ENCODE measurements around the gene STYX.

The STYX gene

DNA sequence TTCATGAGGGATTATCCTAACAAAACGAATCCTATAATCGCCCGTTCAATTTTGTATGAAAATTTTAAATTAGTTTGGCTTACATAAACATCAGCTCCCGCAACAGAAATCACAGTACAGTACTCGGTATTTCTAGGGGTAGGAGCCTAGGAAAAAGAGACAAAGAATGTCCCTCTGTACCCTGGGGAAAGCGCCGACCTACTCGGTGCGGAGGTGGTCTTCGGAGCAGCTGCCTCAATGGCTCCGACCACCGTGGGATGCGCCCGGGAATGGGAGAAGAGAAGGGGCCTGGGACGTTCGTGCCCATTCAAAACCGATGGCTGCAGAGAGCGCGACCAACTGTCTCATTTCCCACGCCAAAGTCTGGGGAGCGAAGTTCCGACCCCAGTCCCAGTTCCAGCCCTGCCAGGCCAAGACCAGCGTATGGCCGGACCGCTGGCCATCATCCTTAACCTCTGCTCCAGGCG is 60.8 kb downstream of the STYX start:
- DNase-seq, result no peak

DNA sequence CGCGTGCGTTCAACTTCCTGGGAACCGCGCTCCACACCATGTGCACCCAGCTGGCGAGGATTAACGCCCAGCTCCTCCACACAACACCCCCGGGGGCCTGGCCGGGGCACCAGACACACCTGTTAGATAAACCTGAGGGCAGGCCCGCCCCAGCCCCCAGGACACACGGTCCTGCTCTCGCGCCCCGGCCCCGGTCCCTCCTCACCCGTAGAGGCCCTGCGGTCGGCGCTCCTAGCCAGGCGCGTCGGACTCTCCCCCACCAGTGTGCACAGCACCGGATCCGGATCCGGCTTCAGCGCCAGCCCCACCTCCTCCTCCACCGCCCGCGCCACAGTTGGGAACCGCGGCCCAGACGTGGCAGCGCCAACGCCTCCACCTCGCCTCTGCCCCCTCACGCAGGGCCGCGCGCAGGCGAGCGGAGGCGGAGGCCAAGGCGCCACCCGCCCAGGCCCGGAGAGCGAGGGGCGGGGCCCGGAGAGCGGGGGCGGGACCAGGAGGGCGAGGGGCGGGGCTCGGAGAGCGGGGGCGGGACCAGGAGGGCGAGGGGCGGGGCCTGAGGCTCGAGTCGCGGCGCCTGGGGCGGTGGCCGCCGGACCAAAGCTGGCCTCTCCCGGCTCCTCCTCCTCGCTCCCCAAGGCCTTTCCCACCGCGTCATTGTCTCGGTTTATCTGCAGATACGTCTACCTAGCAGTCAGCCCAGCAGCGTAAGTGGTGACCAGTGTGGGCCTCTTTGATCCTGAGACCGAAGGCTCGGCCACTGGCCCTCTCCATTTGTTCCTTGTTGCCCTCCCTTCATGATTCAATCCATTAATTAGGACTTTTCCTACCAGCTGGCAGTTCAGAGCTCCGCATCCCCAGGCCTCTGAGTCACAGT is 61.5 kb downstream of the STYX start, which contains the start of gene GNPNAT1:
Gene GNPNAT1 (minus strand): TSS at position 385 of the 874 bp plus-strand sequence. CDS start 6,957 bp downstream, outside the sequence.
- peak; percentile 85 for DNase-seq

DNA sequence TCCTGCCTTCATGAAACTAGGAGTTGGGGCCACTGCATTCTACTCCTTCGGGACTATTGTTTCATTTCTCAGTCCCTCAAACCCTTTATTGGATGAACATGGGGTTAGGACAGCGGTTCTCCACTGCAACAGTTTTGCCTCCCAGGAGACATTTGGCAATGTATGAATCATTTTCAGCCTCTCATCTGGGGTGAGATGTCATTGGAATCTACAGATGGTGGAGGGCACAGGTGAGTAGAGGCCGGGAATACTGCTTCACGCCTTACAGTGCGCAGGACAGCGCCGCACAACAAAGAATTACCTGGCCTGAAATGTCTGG is 62.1 kb downstream of the STYX start:
- DNase-seq, result no peak

DNA sequence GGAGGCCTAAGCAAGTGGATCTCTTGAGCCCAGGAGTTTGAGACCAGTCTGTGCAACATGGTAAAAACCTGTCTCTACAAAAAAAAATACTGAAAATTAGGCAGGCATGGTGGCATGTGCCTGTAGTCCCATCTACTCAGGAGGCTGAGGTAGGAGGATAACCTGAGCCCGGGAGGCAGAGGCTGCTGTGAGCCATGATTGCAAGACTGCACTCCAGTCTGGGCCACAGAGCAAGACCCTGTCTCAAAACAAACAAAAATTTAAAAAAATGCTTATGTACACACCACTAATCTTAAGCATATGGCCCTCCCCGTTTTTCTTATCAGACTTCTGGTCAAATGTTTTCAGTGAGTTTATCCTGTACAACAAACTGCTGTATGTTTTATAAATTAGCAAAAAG is 63.1 kb downstream of the STYX start:
- DNase-seq, result no peak

DNA sequence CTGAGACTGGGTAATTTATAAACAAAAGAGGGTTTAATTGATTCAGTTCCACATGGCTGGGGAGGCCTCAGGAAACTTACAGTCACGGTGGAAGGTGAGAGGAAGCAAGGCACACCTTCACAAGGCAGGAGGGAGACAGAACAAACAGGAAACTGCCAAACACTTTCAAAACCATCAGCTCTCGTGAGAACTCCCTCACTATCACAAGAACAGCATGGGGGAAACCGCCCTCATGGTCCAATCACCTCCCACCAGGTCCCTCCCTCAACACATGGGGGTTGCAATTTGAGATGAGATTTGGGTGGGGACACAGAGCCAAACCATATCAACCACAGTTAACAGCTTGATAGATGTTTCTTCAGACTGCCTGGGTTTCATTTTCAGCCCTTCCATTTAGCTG is 67.7 kb downstream of the STYX start:
- no peak for DNase-seq

DNA sequence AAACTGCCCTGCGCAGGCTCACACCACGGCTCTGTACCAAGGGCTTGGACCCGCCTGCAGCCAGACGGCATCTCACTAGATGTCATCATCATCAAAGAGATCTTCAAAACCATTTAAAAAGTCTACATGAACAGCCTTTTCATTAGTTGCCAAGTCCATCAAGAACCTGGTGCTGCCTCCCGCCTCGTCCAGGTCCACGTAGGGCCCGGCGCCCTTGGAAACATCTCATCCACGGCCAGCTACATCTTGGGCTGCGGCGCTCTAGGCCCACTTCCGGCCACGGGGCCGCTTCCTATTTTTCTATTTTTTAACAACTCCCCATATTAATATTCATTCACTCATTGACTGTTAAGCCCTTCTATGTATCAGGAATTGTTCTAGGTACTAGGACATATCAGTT is 68.9 kb downstream of the STYX start:
- no peak for DNase-seq

DNA sequence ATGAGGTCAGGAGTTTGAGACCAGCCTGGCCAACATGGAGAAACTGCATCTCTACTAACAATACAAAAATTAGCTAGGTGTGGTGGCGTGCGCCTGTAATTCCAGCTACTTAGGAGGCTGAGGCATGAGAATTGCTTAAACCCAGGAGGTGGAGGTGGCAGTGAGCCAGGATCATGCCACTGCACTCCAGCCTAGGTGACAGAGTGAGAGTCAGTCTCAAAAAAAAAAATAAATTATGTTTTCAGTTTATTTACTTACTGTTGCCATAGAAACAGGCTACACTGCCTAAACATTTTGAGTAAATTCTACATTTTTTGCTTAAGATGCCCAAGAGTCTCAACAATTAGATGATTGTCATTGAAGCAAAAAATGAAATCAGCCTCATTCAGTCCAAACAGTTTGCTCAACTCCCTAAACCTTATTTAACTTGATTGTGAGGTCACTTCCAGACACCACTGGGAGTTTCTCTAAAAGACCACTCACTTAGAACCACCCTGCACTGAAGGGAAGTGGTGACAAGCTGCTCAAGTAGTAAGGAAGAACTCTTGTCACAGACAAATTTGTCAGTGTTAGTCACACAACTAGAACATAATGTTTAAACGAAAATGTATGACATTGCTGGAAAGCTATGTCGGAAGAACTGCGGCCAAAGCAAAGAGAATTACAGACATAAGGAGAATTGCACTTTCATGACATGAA is 71.2 kb downstream of the STYX start:
- no peak for DNase-seq

GRCh38 chr14:52802597-52802996 is 72.6 kb downstream of the STYX start:
- DNase-seq, result no peak

- DNase-seq, result no peak
Measured at GRCh38 chr14:52806115-52806514, 76.1 kb downstream of the STYX start.

DNA sequence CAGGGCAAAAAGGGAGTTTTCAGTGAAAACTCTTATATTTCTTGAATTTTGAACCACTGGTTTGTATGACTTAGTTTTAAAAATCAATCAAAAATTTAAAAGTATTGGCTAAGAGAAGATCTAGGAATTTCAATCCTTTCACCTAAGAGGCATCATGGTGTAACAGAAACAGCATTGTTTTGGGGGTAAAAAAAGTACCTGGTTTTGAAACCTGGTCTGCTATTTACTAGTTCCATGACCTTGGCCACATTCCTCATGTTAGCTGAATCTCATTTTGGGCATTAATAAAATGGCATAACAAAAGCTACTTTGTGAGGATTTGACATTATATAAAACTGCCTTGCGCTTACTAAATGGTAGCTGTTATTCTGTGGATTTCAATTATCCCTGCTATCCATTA is 78.1 kb downstream of the STYX start:
- DNase-seq, result no peak

DNA sequence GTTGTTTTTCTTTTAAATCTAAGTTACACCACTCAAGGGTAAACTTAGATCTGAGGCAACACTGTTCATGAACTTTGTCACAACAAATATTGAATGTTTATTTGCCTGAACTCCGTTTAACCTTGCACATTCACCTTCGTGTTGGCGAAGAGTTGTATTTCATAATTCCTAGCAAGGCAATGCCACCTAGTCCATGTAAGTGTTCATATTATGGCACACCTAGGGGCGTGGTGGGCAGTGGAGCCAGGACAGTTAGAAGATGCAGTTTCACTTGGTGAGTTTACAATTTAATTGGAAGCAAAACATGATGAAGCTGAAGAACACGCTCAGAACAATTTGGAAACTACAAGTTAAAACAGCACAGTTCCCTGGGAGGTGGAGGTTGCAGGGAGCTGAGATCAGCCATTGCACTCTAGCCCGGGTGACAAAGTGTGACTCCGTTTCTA is 91.9 kb downstream of the STYX start:
- DNase-seq, result no peak

DNA sequence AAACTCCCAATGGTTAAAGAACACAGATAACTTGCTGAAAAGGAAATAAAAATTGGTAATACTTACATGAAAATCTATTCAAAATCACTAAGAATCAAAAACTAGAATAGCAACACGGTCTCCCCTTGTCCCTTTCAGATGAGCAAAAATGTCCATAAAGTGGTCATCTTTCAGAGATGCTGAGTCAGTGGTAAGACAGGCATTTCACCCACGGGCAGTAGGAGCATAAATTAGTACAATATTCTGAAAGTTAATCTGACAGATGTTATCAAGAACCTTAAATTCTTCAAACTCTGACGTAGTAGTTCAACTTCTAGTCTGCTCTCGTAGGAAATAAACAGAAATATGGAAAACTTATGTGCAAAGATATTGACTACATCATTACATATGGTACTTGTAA is 94.5 kb downstream of the STYX start:
- no peak for DNase-seq

Data from stimulated activated naive CD4-positive, alpha-beta T cell treated with Interleukin-2 at 50 U/mL for 16 hours (primary cell).